ENCODE results near the gene WASF2. TPM values are rescaled to one million over a fixed set of nuclear protein-coding genes. Genes with fewer than 3 reads are reported as not detected.

The WASF2 gene, protein sequence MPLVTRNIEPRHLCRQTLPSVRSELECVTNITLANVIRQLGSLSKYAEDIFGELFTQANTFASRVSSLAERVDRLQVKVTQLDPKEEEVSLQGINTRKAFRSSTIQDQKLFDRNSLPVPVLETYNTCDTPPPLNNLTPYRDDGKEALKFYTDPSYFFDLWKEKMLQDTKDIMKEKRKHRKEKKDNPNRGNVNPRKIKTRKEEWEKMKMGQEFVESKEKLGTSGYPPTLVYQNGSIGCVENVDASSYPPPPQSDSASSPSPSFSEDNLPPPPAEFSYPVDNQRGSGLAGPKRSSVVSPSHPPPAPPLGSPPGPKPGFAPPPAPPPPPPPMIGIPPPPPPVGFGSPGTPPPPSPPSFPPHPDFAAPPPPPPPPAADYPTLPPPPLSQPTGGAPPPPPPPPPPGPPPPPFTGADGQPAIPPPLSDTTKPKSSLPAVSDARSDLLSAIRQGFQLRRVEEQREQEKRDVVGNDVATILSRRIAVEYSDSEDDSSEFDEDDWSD
- total RNA-seq: 50.9 TPM

DNA sequence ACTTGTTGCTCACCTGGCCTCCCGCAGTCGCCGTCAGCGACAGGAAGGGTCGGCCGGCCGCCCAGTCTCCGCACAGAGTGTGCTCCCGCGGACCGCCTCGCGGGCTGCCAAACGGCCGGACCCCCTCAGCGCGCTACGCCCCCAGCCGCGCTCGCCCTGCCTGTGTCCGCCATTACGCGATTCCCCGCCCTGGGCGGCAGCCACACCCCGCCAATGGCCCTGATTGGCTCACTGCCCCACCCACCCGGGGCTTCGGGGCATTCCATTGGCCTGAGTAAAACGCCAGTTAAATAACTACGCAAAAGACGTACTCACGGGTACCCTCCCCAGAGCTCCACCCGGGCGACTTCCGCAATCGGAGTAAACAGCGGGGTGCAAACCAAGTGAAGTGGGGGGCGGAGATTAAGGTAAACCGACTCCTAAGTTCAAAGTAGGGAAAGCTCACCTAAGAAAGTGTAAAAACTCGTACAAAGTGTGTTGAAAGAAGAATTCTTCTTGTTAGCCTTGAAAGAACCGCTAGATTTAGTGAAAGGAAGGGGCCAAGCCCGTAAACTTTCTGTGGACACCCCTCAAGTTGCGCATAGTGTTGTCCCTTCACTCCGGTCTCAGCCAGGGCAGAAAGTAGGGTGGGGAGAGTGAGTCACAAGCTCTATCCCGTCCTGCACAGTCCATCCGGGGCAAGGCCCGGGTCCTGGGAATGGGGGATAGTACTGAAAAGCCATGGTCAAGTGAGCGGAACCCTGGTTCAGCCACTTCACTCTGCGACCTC is at the start of gene WASF2:
TSS of gene WASF2 (minus strand) at position 195 of the 769 bp plus-strand sequence. CDS start 61,277 bp downstream, outside the sequence.

GRCh38 chr1:27392096-27392777 is 97.7 kb downstream of the WASF2 start, which contains the start of gene GPR3:
Gene GPR3, plus strand, starts transcription at chr1:27392622. Its CDS starts 1,177 bp downstream, at chr1:27393799.

GRCh38 chr1:27383039-27383605 is 106.8 kb downstream of the WASF2 start, which contains the start of gene CD164L2:
Gene CD164L2, minus strand, starts transcription at chr1:27383333. Its CDS starts 94 bp downstream, at chr1:27383239.

DNA sequence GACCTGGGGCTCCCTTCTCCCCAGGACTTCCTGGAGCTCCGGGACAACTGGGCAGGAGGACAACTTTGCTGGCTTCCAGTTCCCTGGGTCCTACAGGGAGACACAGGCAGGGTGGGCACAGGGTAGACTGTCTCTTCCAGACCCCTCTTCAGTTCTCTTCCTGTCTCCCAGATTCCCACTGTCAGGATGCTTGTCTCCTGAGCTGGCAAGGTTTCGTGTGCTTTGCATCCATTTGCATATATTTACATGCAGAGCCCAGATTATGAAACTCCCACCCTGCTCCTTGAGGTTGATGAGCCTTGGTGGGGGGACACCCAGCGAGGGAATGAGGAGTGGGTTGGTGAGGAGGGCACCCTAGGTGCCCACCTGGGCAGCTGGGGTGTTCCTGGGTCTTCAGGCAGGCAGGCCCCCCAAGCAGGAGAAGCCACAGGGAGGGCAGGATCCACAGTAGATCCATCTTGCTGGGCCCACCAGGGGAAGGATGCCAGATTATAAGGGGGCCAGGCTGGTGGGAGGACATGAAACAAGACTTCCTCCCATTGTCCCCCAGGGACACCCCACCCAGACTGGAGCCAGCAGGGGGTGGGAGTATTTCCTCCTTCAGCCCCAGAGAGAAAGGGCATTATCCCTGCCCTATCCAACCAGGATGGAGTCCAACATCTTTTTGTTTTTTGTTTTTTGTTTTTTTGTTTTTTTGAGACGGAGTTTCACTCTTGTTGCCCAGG is 115.4 kb downstream of the WASF2 start, which contains the start of gene FCN3:
TSS of gene FCN3 (minus strand) at position 463 of the 725 bp plus-strand sequence. CDS start at position 457, 6 bp downstream.

GRCh38 chr1:27366411-27367159 is 123.4 kb downstream of the WASF2 start, which contains the start of gene MAP3K6:
Gene MAP3K6, minus strand, starts transcription at chr1:27366961. Its CDS starts 364 bp downstream, at chr1:27366597.

Other genes starting within 250 kb of the WASF2 start
- 33.5 TPM for gene TMEM222, start 168.0 kb downstream of the WASF2 start, total RNA-seq
- gene SYTL1, start 148.1 kb downstream of the WASF2 start, total RNA-seq: 8.7 TPM
- gene MAP3K6, start 123.2 kb downstream of the WASF2 start, total RNA-seq: 12.1 TPM
- gene FCN3, start 115.3 kb downstream of the WASF2 start, total RNA-seq: 3.9 TPM
- gene CD164L2, start 106.8 kb downstream of the WASF2 start, total RNA-seq: 0.35 TPM
- 0.35 TPM for gene GPR3, start 97.5 kb downstream of the WASF2 start, total RNA-seq
- 45.4 TPM for gene AHDC1, start 114.0 kb upstream of the WASF2 start, total RNA-seq
- gene FGR, start 145.0 kb upstream of the WASF2 start, total RNA-seq: 10.9 TPM
- gene IFI6, start 182.0 kb upstream of the WASF2 start, total RNA-seq: 31.0 TPM
- 15.3 TPM for gene FAM76A, start 235.8 kb upstream of the WASF2 start, total RNA-seq

All from metanephros (tissue), 1 donor.